GM19455 (cell line): Measurements from ENCODE around the gene COL13A1.

Experiments used
- ATAC-seq: cut with Tn5 transposase; IDR thresholded peaks from one replicate; pipeline ENCODE4 v1.9.1; 2021; ENCODE audit not compliant: unreplicated experiment

Gene COL13A1

DNA sequence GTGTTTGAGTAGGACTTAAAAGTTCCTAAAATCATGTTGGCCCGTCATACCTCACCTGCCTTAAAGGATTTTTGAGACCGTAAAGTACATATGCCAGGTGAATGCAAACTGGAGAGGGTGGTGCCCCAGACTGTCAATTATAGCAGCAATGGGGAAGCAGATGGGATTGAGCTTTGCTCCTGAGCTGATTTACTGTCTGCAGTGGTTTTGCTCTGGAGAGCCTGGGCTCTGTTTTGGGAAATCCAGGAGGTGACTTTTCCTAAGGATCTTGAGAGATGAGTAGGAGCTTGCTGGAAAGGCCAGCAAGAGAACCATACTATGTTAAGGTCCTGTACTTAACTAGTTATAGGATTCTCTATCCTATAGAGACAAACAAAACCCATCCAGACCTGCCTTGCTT is 43.0 kb downstream of the COL13A1 start:
- ATAC-seq = no peak

GRCh38 chr10:69845574-69846292 is 44.0 kb downstream of the COL13A1 start:
- no peak for ATAC-seq

DNA sequence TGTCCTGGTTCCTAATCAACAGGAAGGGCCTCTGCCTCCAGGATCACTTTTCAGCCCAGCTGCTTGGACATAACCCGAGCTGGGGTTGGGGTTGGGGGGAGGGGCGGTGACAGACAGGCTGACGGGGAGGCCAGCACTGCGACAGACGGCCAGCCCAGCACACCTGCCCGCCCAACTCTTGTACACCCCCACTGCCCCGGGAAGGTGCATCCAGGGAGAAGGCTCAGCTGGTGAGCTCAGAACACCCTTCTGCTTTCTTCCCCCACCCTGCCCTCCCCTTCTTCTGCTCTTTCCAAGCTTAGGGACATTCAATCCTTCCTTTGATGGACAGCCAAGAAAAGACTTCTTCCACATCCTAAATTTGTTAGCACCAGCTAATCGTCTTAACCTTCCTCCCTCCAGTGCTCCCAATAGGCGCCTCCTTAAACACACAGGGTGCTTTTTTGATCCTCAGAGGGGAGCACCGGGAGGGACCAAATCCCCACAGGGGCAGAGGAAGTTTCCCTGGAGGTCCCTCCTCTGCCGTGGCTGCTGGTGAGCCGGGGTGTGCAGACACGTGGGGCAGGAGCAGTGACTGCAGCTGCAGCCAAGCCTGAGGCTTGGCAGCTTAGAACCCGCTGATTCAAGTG is 44.7 kb downstream of the COL13A1 start:
- ATAC-seq = no peak

DNA sequence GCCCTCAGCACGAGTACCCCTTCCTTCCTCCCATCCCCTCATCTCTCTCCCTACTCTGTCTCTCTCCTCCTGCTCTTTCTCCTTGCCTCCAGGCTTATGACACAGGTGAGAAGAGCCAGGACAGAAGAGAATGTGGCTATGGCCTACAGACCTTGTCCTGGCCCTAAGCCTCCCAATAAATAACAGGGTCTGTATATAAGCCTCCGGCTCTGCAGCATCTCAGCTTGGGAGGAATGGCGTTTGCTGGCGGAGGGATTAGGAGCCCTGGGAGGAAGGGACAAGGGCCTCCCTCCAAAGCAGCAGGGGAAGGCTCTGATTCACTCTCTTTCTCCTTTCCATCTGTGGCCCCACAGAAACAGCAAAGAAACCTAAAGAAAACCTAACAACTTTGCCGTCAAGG is 45.8 kb downstream of the COL13A1 start:
- no peak for ATAC-seq

DNA sequence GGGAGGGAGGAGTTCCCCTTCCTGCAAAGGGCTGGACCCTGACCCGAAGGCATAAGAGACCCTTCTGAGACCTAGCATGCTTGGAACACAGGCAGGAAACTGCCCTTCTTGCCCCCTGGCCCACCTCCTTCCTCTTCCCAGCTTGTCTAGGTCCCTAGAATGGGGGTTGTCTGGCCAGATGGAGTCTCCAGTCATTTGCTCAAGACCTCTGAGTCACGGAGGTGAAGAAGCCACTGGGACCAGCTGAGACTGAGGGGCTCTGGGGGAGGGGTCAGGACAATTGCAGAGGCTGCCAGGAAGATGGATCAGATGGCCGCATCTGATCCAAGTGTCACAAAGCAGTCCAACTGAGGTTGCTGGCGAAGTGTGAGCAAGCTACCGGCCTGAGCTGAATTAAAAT is 46.2 kb downstream of the COL13A1 start:
- no peak for ATAC-seq

- no peak for ATAC-seq
These were observed 46.7 kb downstream of the COL13A1 start for GRCh38 chr10:69848454-69848853.

DNA sequence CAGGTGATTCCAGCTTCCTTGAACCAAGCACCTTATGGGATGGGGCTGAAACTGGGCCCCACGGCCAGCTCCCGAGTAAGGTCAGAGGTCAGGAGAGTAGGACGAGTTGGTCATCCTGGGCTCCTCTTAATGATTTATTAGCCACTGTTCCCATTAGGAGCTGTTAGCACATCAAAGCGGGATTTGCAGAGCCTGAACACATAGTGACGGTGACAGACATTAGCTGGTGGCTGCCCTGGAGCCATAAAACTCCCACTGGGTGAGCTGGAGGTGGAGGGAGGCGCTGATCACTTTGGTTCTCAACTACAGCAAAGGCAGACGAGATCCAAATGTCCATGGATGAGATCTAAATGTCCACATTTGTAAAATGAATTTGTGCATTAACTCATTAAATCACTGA is 48.1 kb downstream of the COL13A1 start:
- ATAC-seq = no peak

GRCh38 chr10:69850440-69850839 is 48.7 kb downstream of the COL13A1 start:
- no peak for ATAC-seq

- no peak for ATAC-seq
These were observed 49.6 kb downstream of the COL13A1 start for GRCh38 chr10:69851306-69851705.

GRCh38 chr10:69853064-69853463 is 51.4 kb downstream of the COL13A1 start:
- no peak for ATAC-seq

DNA sequence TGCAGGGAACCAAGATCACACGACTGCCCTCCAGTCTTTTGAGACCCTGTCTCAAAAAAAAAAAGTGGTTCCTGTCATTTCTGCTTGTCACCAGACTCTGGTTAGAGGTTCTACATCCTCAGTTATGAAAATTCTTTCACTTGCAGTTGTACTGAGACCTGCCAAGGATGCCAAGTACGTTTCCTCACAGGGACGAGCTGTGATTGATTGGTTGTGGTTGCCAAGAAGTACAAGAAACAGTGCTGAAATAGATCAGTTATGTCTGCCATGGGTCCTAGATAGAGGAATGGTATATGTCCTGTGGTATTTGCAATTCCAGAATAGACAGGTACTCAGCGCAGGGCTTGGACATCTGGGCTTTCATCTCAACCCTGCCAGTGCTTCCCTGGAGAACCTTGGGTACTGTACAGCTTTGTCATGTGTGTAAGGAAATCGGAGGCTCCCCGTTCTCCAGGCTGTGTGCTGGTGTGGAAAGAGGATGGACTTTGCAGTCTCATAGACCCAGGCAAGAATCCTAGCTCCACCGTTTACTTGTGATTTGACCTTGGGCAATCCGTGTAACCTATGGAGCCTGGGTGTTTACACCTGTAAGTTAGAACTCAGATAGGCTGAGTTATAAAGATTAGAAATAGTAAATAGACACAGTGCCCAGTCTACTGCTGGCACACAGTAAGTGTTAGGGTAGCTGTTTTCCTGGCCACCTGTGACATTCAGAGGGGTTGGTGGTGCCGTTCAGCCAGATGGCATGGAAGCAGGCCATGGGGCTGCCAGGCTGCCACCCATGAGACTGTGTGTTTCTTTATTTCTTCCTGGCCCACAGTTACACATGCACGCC is 53.0 kb downstream of the COL13A1 start:
- ATAC-seq = no peak

GRCh38 chr10:69855346-69856111 is 53.8 kb downstream of the COL13A1 start:
- no peak for ATAC-seq

- ATAC-seq = no peak
These were observed 55.0 kb downstream of the COL13A1 start for GRCh38 chr10:69856601-69857166.

- no peak for ATAC-seq
These were observed 56.5 kb downstream of the COL13A1 start for GRCh38 chr10:69858201-69858600.

DNA sequence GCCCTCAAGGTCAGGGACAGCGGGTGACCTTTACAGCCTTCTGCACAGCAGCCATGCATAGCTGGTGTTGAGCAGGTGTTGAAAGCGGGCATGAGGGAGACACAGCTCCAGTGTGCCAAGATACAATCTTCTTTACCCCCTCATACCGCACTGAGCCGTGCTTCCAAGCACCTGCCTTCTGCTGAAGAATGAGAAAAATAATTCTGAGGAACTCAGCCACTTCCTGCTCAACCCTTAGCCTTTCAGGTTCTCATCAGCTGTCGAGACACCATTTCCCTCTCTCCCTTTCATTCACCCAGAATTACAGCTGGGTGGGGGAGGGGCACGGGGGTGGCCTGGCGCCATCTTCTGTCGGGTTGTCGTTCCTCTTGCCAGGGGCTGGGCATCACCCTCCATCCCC is 58.6 kb downstream of the COL13A1 start:
- no peak for ATAC-seq

GRCh38 chr10:69861251-69862240 is 59.8 kb downstream of the COL13A1 start:
- ATAC-seq = no peak

DNA sequence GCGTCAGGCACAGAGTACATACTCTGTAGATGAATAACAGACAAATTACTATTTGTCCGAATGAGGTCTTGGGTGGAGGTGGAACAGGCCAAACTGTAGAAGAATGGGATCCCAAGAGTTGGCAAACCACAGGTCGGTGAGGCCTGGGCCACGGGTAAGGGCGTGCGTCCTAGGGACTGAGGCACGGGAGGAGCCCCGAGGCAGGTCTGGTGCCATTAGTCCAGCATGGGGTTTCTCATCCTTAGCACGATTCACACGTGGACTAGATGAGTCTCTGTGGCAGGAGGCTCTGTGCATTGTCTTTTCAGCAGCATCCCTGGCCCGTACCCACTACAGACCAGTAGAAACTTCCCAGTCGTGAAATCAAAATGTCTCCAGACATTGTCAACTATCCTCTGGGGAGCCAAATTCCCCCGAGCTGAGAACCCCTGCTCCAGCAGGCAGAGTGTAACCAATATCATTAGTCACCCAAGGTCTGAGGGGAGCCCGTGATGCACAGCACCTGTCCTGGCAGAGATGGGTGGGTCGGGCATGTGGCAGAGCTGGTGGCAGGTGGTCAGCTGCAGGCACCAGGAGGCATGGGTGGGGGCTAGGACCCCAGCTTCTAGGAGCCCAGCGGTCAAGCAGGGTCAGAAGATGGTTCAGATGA is 61.3 kb downstream of the COL13A1 start:
- ATAC-seq = no peak

- ATAC-seq = no peak
These were observed 61.9 kb downstream of the COL13A1 start for GRCh38 chr10:69863580-69863979.

GRCh38 chr10:69864321-69864720 is 62.6 kb downstream of the COL13A1 start:
- no peak for ATAC-seq
